Measurements from ENCODE around the gene CD4. TPM values are rescaled to one million over a fixed set of nuclear protein-coding genes. Genes with fewer than 3 reads are reported as not detected.
"Not testable (repeated sequence)": the region's sequence is repeated elsewhere in the genome, so short reads cannot be mapped to it uniquely, and the experiment has no call there.

The CD4 gene
- total RNA-seq, 3 donors from 2014 or later (not counting 1 experiment from before 2014, with no cell fraction given): 8.5 to 10.1 (median 9.8) TPM

DNA sequence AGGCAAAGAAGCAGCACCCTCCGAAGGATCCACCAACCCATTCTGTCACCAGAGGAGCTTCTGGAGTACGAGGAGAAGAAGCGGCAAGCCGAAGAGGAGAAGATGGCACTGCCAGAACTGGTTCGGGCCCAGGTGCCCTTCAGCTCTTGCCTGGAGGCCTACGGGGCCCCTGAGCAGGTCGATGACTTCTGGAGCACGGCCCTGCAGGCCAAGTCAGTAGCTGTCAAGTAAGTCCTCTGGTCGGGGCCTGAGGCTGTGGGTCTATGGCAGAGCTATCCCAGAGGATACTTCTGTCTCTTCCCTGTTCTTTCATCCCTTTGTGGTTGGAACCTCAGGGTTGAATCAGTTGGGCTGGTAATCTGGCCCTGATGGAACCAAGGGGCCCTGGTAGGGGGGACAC is 72.1 kb downstream of the CD4 start:
- H3K4me1 Mint-ChIP-seq: no peaks in the 10 kb centered on the region
- ATAC-seq: no peak
- H3K4me3 Mint-ChIP-seq: no peak overlapping the region
- Histone ChIP-seq H3K9me3 (ENCODE audit: control insufficient read depth, insufficient read depth, low read length) (no peaks in the 10 kb centered on the region), H3K36me3 (ENCODE audit: control insufficient read depth, insufficient read depth, low read length) (peaks cover 66% of the 10 kb centered on the region), H3K27me3 (ENCODE audit: control insufficient read depth, insufficient read depth, low read length) (no peaks in the 10 kb centered on the region), H3K4me3 (ENCODE audit: low read length) (no peak overlapping the region), H3K27ac (ENCODE audit: low read length) (no peak overlapping the region), H3K4me1 (ENCODE audit: control insufficient read depth, insufficient read depth, low read length) (no peaks in the 10 kb centered on the region)
- peaks cover 6% of the 10 kb centered on the region for H3K36me3 Mint-ChIP-seq
- TF ChIP-seq, protein P1, sequence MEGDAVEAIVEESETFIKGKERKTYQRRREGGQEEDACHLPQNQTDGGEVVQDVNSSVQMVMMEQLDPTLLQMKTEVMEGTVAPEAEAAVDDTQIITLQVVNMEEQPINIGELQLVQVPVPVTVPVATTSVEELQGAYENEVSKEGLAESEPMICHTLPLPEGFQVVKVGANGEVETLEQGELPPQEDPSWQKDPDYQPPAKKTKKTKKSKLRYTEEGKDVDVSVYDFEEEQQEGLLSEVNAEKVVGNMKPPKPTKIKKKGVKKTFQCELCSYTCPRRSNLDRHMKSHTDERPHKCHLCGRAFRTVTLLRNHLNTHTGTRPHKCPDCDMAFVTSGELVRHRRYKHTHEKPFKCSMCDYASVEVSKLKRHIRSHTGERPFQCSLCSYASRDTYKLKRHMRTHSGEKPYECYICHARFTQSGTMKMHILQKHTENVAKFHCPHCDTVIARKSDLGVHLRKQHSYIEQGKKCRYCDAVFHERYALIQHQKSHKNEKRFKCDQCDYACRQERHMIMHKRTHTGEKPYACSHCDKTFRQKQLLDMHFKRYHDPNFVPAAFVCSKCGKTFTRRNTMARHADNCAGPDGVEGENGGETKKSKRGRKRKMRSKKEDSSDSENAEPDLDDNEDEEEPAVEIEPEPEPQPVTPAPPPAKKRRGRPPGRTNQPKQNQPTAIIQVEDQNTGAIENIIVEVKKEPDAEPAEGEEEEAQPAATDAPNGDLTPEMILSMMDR (IDR thresholded peaks at IDR 0.05): no peak
- peak overlapping the region in 1 of 2 donors; percentile 40 for H3K27ac Mint-ChIP-seq
- no peak for DNase-seq
- intact Hi-C loops (cut with micrococcal nuclease): no loop called here
- H3K9me3 Mint-ChIP-seq: no peaks in the 10 kb centered on the region
- WGBS (ENCODE audit: insufficient coverage): 96% methylated on average over 9 of the region's 9 CpGs
- no peaks in the 10 kb centered on the region for H3K27me3 Mint-ChIP-seq (ENCODE audit: low read depth in 2 of 2)

DNA sequence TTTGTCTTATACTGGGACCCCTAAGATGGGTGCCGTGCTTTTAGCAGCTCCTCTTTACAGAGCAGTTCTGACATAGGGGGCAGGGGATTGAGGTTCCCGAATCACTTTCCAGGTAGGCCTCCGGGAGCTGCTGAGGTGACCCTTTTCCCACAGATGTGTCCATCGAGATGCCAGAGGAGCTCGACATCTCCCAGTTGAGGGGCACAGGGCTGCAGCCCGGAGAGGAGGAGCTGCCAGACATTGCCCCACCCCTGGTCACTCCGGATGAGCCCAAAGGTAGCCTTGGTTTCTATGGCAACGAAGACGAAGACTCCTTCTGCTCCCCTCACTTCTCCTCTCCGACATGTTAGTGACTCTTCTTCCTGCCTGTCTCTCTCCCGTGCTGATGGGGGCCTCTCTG is 73.7 kb downstream of the CD4 start:
- Histone ChIP-seq H3K4me3 (ENCODE audit: low read length) (no peak overlapping the region), H3K4me1 (ENCODE audit: control insufficient read depth, insufficient read depth, low read length) (peaks cover 9% of the 10 kb centered on the region), H3K9me3 (ENCODE audit: control insufficient read depth, insufficient read depth, low read length) (no peaks in the 10 kb centered on the region), H3K36me3 (ENCODE audit: control insufficient read depth, insufficient read depth, low read length) (peaks cover 51% of the 10 kb centered on the region), H3K27ac (ENCODE audit: low read length) (no peak overlapping the region), H3K27me3 (ENCODE audit: control insufficient read depth, insufficient read depth, low read length) (no peaks in the 10 kb centered on the region)
- DNase-seq: no peak
- Mint-ChIP-seq H3K27ac (no peak overlapping the region), H3K36me3 (peaks cover 6% of the 10 kb centered on the region), H3K27me3 (ENCODE audit: low read depth in 2 of 2) (no peaks in the 10 kb centered on the region), H3K4me1 (peaks cover 0 to 5% of the 10 kb centered on the region in 2 donors), H3K4me3 (no peak overlapping the region), H3K9me3 (no peaks in the 10 kb centered on the region)
- TF ChIP-seq, protein P1 (IDR thresholded peaks at IDR 0.05): no peak
- ATAC-seq: no peak
- WGBS (ENCODE audit: insufficient coverage): over 99% methylated on average over 11 of the region's 11 CpGs
- intact Hi-C loops (cut with micrococcal nuclease): no loop called here

DNA sequence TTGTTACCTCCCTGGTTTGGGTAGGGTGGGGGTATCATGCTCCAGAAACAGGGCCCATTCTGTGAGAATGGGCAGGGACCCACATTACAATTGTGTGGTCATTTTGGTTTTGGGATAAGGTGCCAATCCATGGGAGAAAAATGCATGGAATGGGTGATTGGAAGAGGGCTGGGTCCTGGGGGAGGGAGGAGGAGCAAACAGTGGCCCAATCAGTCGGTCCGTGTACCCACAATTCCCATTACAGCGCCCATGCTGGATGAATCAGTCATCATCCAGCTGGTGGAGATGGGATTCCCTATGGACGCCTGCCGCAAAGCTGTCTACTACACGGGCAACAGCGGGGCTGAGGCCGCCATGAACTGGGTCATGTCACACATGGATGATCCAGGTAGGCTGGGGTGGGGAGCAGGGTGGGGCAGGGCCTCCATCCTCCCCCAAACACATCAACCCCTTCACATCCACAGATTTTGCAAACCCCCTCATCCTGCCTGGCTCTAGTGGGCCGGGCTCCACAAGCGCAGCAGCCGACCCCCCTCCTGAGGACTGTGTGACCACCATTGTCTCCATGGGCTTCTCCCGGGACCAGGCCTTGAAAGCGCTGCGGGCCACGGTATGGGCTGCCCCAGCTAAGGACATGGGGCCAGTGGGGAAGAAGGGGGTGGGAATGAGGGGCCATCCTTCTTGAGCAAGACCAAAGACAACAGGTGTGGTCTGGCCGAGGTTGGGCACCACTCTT is 74.4 kb downstream of the CD4 start:
- intact Hi-C loops (cut with micrococcal nuclease): no loop called here
- H3K27ac Mint-ChIP-seq: no peak overlapping the region
- 97% methylated on average over 13 of the region's 16 CpGs for WGBS (ENCODE audit: insufficient coverage)
- no peaks in the 10 kb centered on the region for H3K9me3 ChIP-seq (ENCODE audit: control insufficient read depth, insufficient read depth, low read length)
- H3K9me3 Mint-ChIP-seq: no peaks in the 10 kb centered on the region
- no peak for ATAC-seq
- TF ChIP-seq, protein P1 (IDR thresholded peaks at IDR 0.05): no peak
- no peak overlapping the region for H3K4me3 ChIP-seq (ENCODE audit: low read length)
- H3K36me3 ChIP-seq (ENCODE audit: control insufficient read depth, insufficient read depth, low read length): peaks cover 44% of the 10 kb centered on the region
- no peak overlapping the region for H3K27ac ChIP-seq (ENCODE audit: low read length)
- peaks cover 16% of the 10 kb centered on the region for H3K4me1 ChIP-seq (ENCODE audit: control insufficient read depth, insufficient read depth, low read length)
- no peak overlapping the region for H3K4me3 Mint-ChIP-seq
- DNase-seq: no peak
- H3K27me3 Mint-ChIP-seq (ENCODE audit: low read depth in 2 of 2): no peaks in the 10 kb centered on the region
- H3K4me1 Mint-ChIP-seq: peaks cover 6 to 12% of the 10 kb centered on the region in 2 donors
- H3K36me3 Mint-ChIP-seq: peaks cover 6% of the 10 kb centered on the region
- H3K27me3 ChIP-seq (ENCODE audit: control insufficient read depth, insufficient read depth, low read length): no peaks in the 10 kb centered on the region

DNA sequence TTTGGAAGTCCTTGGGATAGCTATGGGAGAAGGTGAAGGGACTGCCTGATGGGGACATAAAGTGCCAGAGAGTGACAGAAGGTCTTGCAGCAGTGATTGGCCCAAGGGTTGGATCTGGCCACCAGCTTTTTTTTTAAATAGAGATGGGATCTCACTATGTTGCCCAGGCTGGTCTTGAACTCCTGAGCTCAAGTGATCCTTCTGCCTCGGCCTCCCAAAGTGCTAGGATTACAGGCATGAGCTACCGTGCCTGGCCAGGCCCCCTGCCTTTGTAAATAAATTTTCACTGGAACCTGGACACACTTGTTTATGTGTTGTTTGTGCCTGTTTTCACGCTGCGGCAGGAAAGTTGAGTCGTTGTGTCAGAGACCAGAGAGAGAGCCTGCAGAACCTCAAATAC is 76.0 kb downstream of the CD4 start:
- intact Hi-C loops (cut with micrococcal nuclease); H3K9me3 ChIP-seq (ENCODE audit: control insufficient read depth, insufficient read depth, low read length); H3K9me3 Mint-ChIP-seq; DNase-seq; ATAC-seq; H3K36me3 Mint-ChIP-seq; H3K27me3 Mint-ChIP-seq (ENCODE audit: low read depth in 2 of 2); H3K4me3 ChIP-seq (ENCODE audit: low read length); H3K27ac ChIP-seq (ENCODE audit: low read length); H3K27me3 ChIP-seq (ENCODE audit: control insufficient read depth, insufficient read depth, low read length): not testable (repeated sequence)
- WGBS (ENCODE audit: insufficient coverage): 97% methylated on average over 5 of the region's 5 CpGs
- Histone ChIP-seq H3K36me3 (ENCODE audit: control insufficient read depth, insufficient read depth, low read length) (peaks cover 39% of the 10 kb centered on the region), H3K4me1 (ENCODE audit: control insufficient read depth, insufficient read depth, low read length) (peaks cover 30% of the 10 kb centered on the region)
- H3K27ac Mint-ChIP-seq: peak overlapping the region in 1 of 2 donors; percentile 63
- peaks cover 19 to 23% of the 10 kb centered on the region in 2 donors for H3K4me1 Mint-ChIP-seq
- peak overlapping the region; percentile 9 for H3K4me3 Mint-ChIP-seq

Measured in natural killer cell (primary cell).